ENCODE data around the gene TMBIM1. TPM values are rescaled to one million over a fixed set of nuclear protein-coding genes. Genes with fewer than 3 reads are reported as not detected.

TMBIM1 gene
- polyA plus RNA-seq, 4 donors = 78.9 to 108 (median 85.2) TPM

GRCh38 chr2:218293715-218294429 is 1.6 kb upstream of the TMBIM1 start:
- no peak for DNase-seq (ENCODE audit: low read depth in 4 of 4, low spot score in 2 of 4)

GRCh38 chr2:218291318-218292047 is 820 bp downstream of the TMBIM1 start:
- DNase-seq (ENCODE audit: low read depth in 4 of 4, low spot score in 2 of 4) = no peak

GRCh38 chr2:218290316-218291261 is 1.7 kb downstream of the TMBIM1 start:
- DNase-seq (ENCODE audit: low read depth in 4 of 4, low spot score in 2 of 4) = no peak

- no peak for DNase-seq (ENCODE audit: low read depth in 4 of 4, low spot score in 2 of 4)
Observed at GRCh38 chr2:218289639-218290315, 2.5 kb downstream of the TMBIM1 start.

GRCh38 chr2:218286570-218287459 is 5.5 kb downstream of the TMBIM1 start:
- no peak for DNase-seq (ENCODE audit: low read depth in 4 of 4, low spot score in 2 of 4)

- no peak for DNase-seq (ENCODE audit: low read depth in 4 of 4, low spot score in 2 of 4)
Observed at GRCh38 chr2:218285604-218286003, 6.7 kb downstream of the TMBIM1 start.

GRCh38 chr2:218284106-218284811 is 8.0 kb downstream of the TMBIM1 start:
- no peak for DNase-seq (ENCODE audit: low read depth in 4 of 4, low spot score in 2 of 4)

GRCh38 chr2:218282173-218282991 is 9.9 kb downstream of the TMBIM1 start:
- no peak for DNase-seq (ENCODE audit: low read depth in 4 of 4, low spot score in 2 of 4)

- no peak for DNase-seq (ENCODE audit: low read depth in 4 of 4, low spot score in 2 of 4)
Observed at GRCh38 chr2:218281449-218281848, 10.9 kb downstream of the TMBIM1 start.

GRCh38 chr2:218280260-218280870 is 11.9 kb downstream of the TMBIM1 start:
- DNase-seq (ENCODE audit: low read depth in 4 of 4, low spot score in 2 of 4) = no peak

GRCh38 chr2:218278531-218279360 is 13.6 kb downstream of the TMBIM1 start:
- no peak for DNase-seq (ENCODE audit: low read depth in 4 of 4, low spot score in 2 of 4)

- no peak for DNase-seq (ENCODE audit: low read depth in 4 of 4, low spot score in 2 of 4)
Observed at GRCh38 chr2:218277921-218278320, 14.4 kb downstream of the TMBIM1 start.

- no peak for DNase-seq (ENCODE audit: low read depth in 4 of 4, low spot score in 2 of 4)
Observed at GRCh38 chr2:218276986-218277755, 15.1 kb downstream of the TMBIM1 start.

GRCh38 chr2:218275371-218276072 is 16.8 kb downstream of the TMBIM1 start:
- DNase-seq (ENCODE audit: low read depth in 4 of 4, low spot score in 2 of 4) = no peak

- no peak for DNase-seq (ENCODE audit: low read depth in 4 of 4, low spot score in 2 of 4)
Observed at GRCh38 chr2:218274586-218274985, 17.7 kb downstream of the TMBIM1 start.
